Adipocyte (in vitro differentiated cells): ENCODE measurements around the gene IFNG-AS1.

Source experiments
- DNase-seq: peaks from one replicate; pipeline ENCODE4 v3.0.0-alpha.2; 2015; ENCODE audit warnings: low read depth
- H3K27me3 ChIP-seq: replicated peaks from 2 replicates; pipeline ENCODE4 v1.7.0; 2013; ENCODE audit warnings: mild to moderate bottlenecking, low read length, moderate library complexity; ENCODE audit not compliant: control insufficient read depth, insufficient read depth
- H3K36me3 ChIP-seq: 2 replicates; pipeline ENCODE4 v1.7.0; 2013; ENCODE audit warnings: low read length, mild to moderate bottlenecking, moderate library complexity; ENCODE audit not compliant: control insufficient read depth, insufficient read depth, severe bottlenecking
- H3K4me1 ChIP-seq: 2 replicates; pipeline ENCODE4 v1.7.0; 2013; ENCODE audit warnings: mild to moderate bottlenecking, low read length, moderate library complexity; ENCODE audit not compliant: control insufficient read depth, insufficient read depth
- H3K4me3 ChIP-seq: 2 replicates; pipeline ENCODE4 v1.7.0; 2013; ENCODE audit warnings: mild to moderate bottlenecking, low read length, moderate library complexity
- H3K9ac ChIP-seq: 2 replicates; pipeline ENCODE4 v1.7.0; 2013; ENCODE audit warnings: mild to moderate bottlenecking, low read length, moderate library complexity
- H3K9me3 ChIP-seq: 2 replicates; pipeline ENCODE4 v1.7.0; 2013; ENCODE audit warnings: mild to moderate bottlenecking, low read length, moderate library complexity; ENCODE audit not compliant: control insufficient read depth

The IFNG-AS1 gene

GRCh38 chr12:68037616-68038255, 48.5 kb downstream of the IFNG-AS1 start:
- no peaks in the 10 kb centered on the region for H3K27me3 ChIP-seq
- H3K9me3 ChIP-seq: no peaks in the 10 kb centered on the region
- no peaks in the 10 kb centered on the region for H3K4me1 ChIP-seq
- no peak overlapping the region for H3K4me3 ChIP-seq
- H3K36me3 ChIP-seq: no peaks in the 10 kb centered on the region
- H3K9ac ChIP-seq: no peak overlapping the region
- peak; percentile 4 for DNase-seq

GRCh38 chr12:68038650-68039049, 49.4 kb downstream of the IFNG-AS1 start:
- no peaks in the 10 kb centered on the region for H3K27me3 ChIP-seq
- no peak for DNase-seq
- H3K4me1 ChIP-seq: no peaks in the 10 kb centered on the region
- no peaks in the 10 kb centered on the region for H3K9me3 ChIP-seq
- H3K4me3 ChIP-seq: no peak overlapping the region
- H3K9ac ChIP-seq: no peak overlapping the region
- no peaks in the 10 kb centered on the region for H3K36me3 ChIP-seq

GRCh38 chr12:68040450-68041075, 51.3 kb downstream of the IFNG-AS1 start:
- H3K4me1 ChIP-seq: no peaks in the 10 kb centered on the region
- H3K9ac ChIP-seq: no peak overlapping the region
- no peak overlapping the region for H3K4me3 ChIP-seq
- H3K36me3 ChIP-seq: no peaks in the 10 kb centered on the region
- no peaks in the 10 kb centered on the region for H3K9me3 ChIP-seq
- DNase-seq: peak; percentile 89
- no peaks in the 10 kb centered on the region for H3K27me3 ChIP-seq

- no peaks in the 10 kb centered on the region for H3K27me3 ChIP-seq
- no peak for DNase-seq
- no peak overlapping the region for H3K4me3 ChIP-seq
- no peaks in the 10 kb centered on the region for H3K9me3 ChIP-seq
- H3K36me3 ChIP-seq: no peaks in the 10 kb centered on the region
- no peak overlapping the region for H3K9ac ChIP-seq
- no peaks in the 10 kb centered on the region for H3K4me1 ChIP-seq
These were observed 53.0 kb downstream of the IFNG-AS1 start for GRCh38 chr12:68042212-68042699.

GRCh38 chr12:68043435-68043834, 54.2 kb downstream of the IFNG-AS1 start:
- Histone ChIP-seq H3K4me1 (no peaks in the 10 kb centered on the region), H3K4me3 (no peak overlapping the region), H3K9me3 (no peaks in the 10 kb centered on the region), H3K36me3 (no peaks in the 10 kb centered on the region), H3K9ac (no peak overlapping the region), H3K27me3 (no peaks in the 10 kb centered on the region)
- no peak for DNase-seq

GRCh38 chr12:68048648-68049297, 59.5 kb downstream of the IFNG-AS1 start:
- no peak overlapping the region for H3K9ac ChIP-seq
- H3K36me3 ChIP-seq: no peaks in the 10 kb centered on the region
- no peaks in the 10 kb centered on the region for H3K9me3 ChIP-seq
- H3K4me1 ChIP-seq: no peaks in the 10 kb centered on the region
- no peak for DNase-seq
- H3K27me3 ChIP-seq: peaks cover 4% of the 10 kb centered on the region
- no peak overlapping the region for H3K4me3 ChIP-seq

GRCh38 chr12:68056300-68056699, 67.1 kb downstream of the IFNG-AS1 start:
- H3K4me3 ChIP-seq: no peak overlapping the region
- peaks cover 23% of the 10 kb centered on the region for H3K9me3 ChIP-seq
- H3K36me3 ChIP-seq: no peaks in the 10 kb centered on the region
- no peak for DNase-seq
- no peak overlapping the region for H3K9ac ChIP-seq
- H3K4me1 ChIP-seq: no peaks in the 10 kb centered on the region
- H3K27me3 ChIP-seq: peaks cover 4% of the 10 kb centered on the region

- no peak for DNase-seq
- Histone ChIP-seq H3K9ac (no peak overlapping the region), H3K27me3 (peaks cover 12% of the 10 kb centered on the region), H3K9me3 (peaks cover 33% of the 10 kb centered on the region), H3K4me3 (no peak overlapping the region), H3K36me3 (no peaks in the 10 kb centered on the region), H3K4me1 (no peaks in the 10 kb centered on the region)
These were observed 74.8 kb downstream of the IFNG-AS1 start for GRCh38 chr12:68063900-68064590.

GRCh38 chr12:68065163-68065562, 75.9 kb downstream of the IFNG-AS1 start:
- Histone ChIP-seq H3K9me3 (peaks cover 33% of the 10 kb centered on the region), H3K9ac (no peak overlapping the region)
- DNase-seq: no peak

GRCh38 chr12:68065687-68066086, 76.4 kb downstream of the IFNG-AS1 start:
- Histone ChIP-seq H3K4me1 (no peaks in the 10 kb centered on the region), H3K4me3 (no peak overlapping the region), H3K9me3 (peaks cover 33% of the 10 kb centered on the region), H3K9ac (no peak overlapping the region), H3K27me3 (peaks cover 12% of the 10 kb centered on the region), H3K36me3 (no peaks in the 10 kb centered on the region)
- no peak for DNase-seq

More at GRCh38 chr12:68065163-68065562, 75.9 kb downstream of the IFNG-AS1 start:
- no peaks in the 10 kb centered on the region for H3K36me3 ChIP-seq
- no peak overlapping the region for H3K4me3 ChIP-seq
- H3K27me3 ChIP-seq: peaks cover 12% of the 10 kb centered on the region
- no peaks in the 10 kb centered on the region for H3K4me1 ChIP-seq

GRCh38 chr12:68067762-68068376, 78.6 kb downstream of the IFNG-AS1 start:
- Histone ChIP-seq H3K36me3 (no peaks in the 10 kb centered on the region), H3K27me3 (peaks cover 12% of the 10 kb centered on the region), H3K4me3 (no peak overlapping the region), H3K9me3 (peaks cover 24% of the 10 kb centered on the region), H3K4me1 (no peaks in the 10 kb centered on the region), H3K9ac (no peak overlapping the region)
- DNase-seq: peak; percentile 4
